HepG2 (cell line): ENCODE results near the gene RNF6. TPM values are rescaled to one million over a fixed set of nuclear protein-coding genes. Genes with fewer than 3 reads are reported as not detected.

ENCODE experiments used
- ATM ChIP-seq: fragments of 450-650 bp; IDR thresholded peaks from 2 replicates; pipeline ENCODE4 v1.7.1; 2017; ENCODE audit warnings: mild to moderate bottlenecking, borderline replicate concordance
- CENPT ChIP-seq: sonication (generic); formaldehyde crosslinking; IDR thresholded peaks from 2 replicates; pipeline ENCODE4 v1.8.0; 2022; ENCODE audit warnings: low read depth, mild to moderate bottlenecking, moderate library complexity, missing genetic modification reagents
- HNRNPLL ChIP-seq: fragments of 200-400 bp; formaldehyde crosslinking; IDR thresholded peaks from 2 replicates; pipeline ENCODE4 v1.6.1; 2017; ENCODE audit warnings: mild to moderate bottlenecking, low read depth, low read length; ENCODE audit not compliant: poor library complexity, severe bottlenecking
- MTF1 ChIP-seq: sonication (generic); formaldehyde crosslinking; IDR thresholded peaks from 2 replicates; pipeline ENCODE4 v1.5.0; 2020; ENCODE audit warnings: missing genetic modification reagents
- RBAK ChIP-seq: sonication (generic); formaldehyde crosslinking; IDR thresholded peaks from 2 replicates; pipeline ENCODE4 v1.5.1; 2020; ENCODE audit warnings: mild to moderate bottlenecking, missing genetic modification reagents
- RNF2 ChIP-seq: fragments of 450-650 bp; conservative IDR thresholded peaks from 2 replicates; pipeline ENCODE4 v1.6.1; 2016; ENCODE audit warnings: low read depth
- SMYD3 ChIP-seq: sonication (generic); formaldehyde crosslinking; IDR thresholded peaks from 2 replicates; pipeline ENCODE4 v1.8.1; 2023; ENCODE audit warnings: mild to moderate bottlenecking, missing genetic modification reagents
- SNRNP70 ChIP-seq: fragments of 200-400 bp; formaldehyde crosslinking; IDR thresholded peaks from 2 replicates; pipeline ENCODE4 v1.6.1; 2017; ENCODE audit warnings: mild to moderate bottlenecking, low read depth, low read length, moderate library complexity
- SP4 ChIP-seq: sonication (generic); formaldehyde crosslinking; IDR thresholded peaks from 2 replicates; pipeline ENCODE4 v1.8.1; 2023; ENCODE audit warnings: mild to moderate bottlenecking, missing genetic modification reagents
- TGIF2 ChIP-seq: IDR thresholded peaks from 2 replicates; pipeline ENCODE4 v1.6.1; 2016; ENCODE audit warnings: control low read depth, missing compliant biosample characterization
- ZSCAN20 ChIP-seq: sonication (generic); formaldehyde crosslinking; IDR thresholded peaks from 2 replicates; pipeline ENCODE4 v1.4.0; 2020; ENCODE audit warnings: missing genetic modification reagents, mild to moderate bottlenecking, borderline replicate concordance
- polyA plus RNA-seq, 8 experiments: library from polyadenylated mRNA; depleted of rRNA in 3 of 8; stranded (reverse) in 7 of 8; unstranded in 1 of 8; fragments of >200 nt; fragmentation: Illumina TruSeq in 4 of 8; extraction: Trizol in 4 of 8; gene quantifications; 2 replicates each; pipeline versions ENCODE4 v1.2.1 to v1.2.3, GENCODE V29; 2011 to 2016; ENCODE audit warnings: low read depth in 4 of 8, missing spikeins in 1 of 8, mixed read lengths in 1 of 8; ENCODE audit not compliant: insufficient read depth in 1 of 8
- total RNA-seq, 5 experiments: library from RNA; depleted of rRNA; stranded (reverse); fragments of >200 nt; fragmentation: Illumina TruSeq; extraction: Trizol; gene quantifications; 2 replicates each; pipeline ENCODE4 v1.2.3, GENCODE V29; 2016; ENCODE audit warnings: low read depth in 1 of 5
- TF ChIP-seq, protein P1 (sequence below): sonication (generic); formaldehyde crosslinking; IDR thresholded peaks from 2 replicates; pipeline ENCODE4 v1.4.0; 2020; ENCODE audit warnings: missing genetic modification reagents, borderline replicate concordance
- TF ChIP-seq, protein P2 (sequence below): sonication (generic); formaldehyde crosslinking; conservative IDR thresholded peaks from 2 replicates; pipeline ENCODE4 v1.4.0; 2020; ENCODE audit warnings: missing genetic modification reagents
- TF ChIP-seq, protein P3 (sequence below): sonication (generic); formaldehyde crosslinking; IDR thresholded peaks from 2 replicates; pipeline ENCODE4 v1.4.0; 2020; ENCODE audit warnings: mild to moderate bottlenecking, missing genetic modification reagents
- TF ChIP-seq, protein P4 (sequence below): sonication (generic); formaldehyde crosslinking; IDR thresholded peaks from 2 replicates; pipeline ENCODE4 v1.9.0; 2021; ENCODE audit warnings: missing genetic modification reagents, borderline replicate concordance
- TF ChIP-seq, protein P5 (sequence below): sonication (generic); formaldehyde crosslinking; IDR thresholded peaks from 2 replicates; pipeline ENCODE4 v1.4.0; 2020; ENCODE audit warnings: missing genetic modification reagents, mild to moderate bottlenecking, borderline replicate concordance

Gene RNF6
- total and polyA plus RNA-seq, 2 of the 13 experiments (the other 11 are each of a cell fraction or from before 2014, with no cell fraction given) = 14.6 to 36.8 TPM

DNA sequence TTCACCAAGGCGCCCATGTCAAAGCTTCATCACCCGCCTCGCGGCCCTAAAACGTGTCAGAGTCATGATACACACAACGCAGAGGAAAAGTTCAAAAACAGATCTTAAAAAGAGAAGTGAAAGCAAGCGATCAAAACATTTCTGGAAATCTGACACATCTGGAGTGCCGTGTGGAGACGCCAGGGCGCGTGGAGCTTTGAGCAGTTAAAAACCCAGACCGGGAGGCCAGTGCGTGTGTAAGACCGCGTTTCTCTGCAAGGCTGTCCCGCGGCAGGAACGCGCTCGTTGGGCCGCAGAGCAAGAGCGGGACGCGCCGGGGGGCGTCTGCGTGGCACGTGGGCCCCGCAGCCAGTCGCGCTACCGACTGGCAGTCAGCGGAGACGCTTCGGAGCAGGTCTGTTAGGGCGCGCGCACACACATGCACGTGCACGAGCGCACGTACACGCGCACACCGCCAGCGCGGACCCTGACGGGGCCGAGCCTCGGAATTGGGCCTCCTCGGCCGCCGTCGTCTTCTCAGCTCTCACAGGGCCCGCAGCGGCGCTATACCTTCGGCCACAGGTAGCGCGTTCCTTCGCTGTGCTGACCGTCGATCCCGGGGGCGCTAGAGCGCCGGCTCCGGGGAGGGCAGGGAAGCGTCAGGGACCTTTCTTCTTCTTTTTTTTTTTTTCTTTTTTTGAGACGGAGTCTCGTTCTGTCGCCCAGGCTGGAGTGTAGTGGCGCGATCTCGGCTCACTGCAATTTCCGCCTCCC, 35.8 kb downstream of the RNF6 start (continued):
- TF ChIP-seq, protein P1, sequence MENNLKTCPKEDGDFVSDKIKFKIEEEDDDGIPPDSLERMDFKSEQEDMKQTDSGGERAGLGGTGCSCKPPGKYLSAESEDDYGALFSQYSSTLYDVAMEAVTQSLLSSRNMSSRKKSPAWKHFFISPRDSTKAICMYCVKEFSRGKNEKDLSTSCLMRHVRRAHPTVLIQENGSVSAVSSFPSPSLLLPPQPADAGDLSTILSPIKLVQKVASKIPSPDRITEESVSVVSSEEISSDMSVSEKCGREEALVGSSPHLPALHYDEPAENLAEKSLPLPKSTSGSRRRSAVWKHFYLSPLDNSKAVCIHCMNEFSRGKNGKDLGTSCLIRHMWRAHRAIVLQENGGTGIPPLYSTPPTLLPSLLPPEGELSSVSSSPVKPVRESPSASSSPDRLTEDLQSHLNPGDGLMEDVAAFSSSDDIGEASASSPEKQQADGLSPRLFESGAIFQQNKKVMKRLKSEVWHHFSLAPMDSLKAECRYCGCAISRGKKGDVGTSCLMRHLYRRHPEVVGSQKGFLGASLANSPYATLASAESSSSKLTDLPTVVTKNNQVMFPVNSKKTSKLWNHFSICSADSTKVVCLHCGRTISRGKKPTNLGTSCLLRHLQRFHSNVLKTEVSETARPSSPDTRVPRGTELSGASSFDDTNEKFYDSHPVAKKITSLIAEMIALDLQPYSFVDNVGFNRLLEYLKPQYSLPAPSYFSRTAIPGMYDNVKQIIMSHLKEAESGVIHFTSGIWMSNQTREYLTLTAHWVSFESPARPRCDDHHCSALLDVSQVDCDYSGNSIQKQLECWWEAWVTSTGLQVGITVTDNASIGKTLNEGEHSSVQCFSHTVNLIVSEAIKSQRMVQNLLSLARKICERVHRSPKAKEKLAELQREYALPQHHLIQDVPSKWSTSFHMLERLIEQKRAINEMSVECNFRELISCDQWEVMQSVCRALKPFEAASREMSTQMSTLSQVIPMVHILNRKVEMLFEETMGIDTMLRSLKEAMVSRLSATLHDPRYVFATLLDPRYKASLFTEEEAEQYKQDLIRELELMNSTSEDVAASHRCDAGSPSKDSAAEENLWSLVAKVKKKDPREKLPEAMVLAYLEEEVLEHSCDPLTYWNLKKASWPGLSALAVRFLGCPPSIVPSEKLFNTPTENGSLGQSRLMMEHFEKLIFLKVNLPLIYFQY (CRISPR knock-in tag) = peak; percentile 23; the same call in 1 of the 2 replicates
- TF ChIP-seq, protein P2, sequence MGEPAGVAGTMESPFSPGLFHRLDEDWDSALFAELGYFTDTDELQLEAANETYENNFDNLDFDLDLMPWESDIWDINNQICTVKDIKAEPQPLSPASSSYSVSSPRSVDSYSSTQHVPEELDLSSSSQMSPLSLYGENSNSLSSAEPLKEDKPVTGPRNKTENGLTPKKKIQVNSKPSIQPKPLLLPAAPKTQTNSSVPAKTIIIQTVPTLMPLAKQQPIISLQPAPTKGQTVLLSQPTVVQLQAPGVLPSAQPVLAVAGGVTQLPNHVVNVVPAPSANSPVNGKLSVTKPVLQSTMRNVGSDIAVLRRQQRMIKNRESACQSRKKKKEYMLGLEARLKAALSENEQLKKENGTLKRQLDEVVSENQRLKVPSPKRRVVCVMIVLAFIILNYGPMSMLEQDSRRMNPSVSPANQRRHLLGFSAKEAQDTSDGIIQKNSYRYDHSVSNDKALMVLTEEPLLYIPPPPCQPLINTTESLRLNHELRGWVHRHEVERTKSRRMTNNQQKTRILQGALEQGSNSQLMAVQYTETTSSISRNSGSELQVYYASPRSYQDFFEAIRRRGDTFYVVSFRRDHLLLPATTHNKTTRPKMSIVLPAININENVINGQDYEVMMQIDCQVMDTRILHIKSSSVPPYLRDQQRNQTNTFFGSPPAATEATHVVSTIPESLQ (CRISPR knock-in tag) = no peak
- TF ChIP-seq, protein P3, sequence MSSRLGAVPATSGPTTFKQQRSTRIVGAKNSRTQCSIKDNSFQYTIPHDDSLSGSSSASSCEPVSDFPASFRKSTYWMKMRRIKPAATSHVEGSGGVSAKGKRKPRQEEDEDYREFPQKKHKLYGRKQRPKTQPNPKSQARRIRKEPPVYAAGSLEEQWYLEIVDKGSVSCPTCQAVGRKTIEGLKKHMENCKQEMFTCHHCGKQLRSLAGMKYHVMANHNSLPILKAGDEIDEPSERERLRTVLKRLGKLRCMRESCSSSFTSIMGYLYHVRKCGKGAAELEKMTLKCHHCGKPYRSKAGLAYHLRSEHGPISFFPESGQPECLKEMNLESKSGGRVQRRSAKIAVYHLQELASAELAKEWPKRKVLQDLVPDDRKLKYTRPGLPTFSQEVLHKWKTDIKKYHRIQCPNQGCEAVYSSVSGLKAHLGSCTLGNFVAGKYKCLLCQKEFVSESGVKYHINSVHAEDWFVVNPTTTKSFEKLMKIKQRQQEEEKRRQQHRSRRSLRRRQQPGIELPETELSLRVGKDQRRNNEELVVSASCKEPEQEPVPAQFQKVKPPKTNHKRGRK (CRISPR knock-in tag) = peak; percentile 58; the same call in 1 of the 2 replicates
- TF ChIP-seq ATM (no peak), RBAK (0 out of 2 replicates have a peak, but pooled peaks have one; percentile 51), RNF2 (peak; percentile 100), ZSCAN20 (CRISPR knock-in tag) (peak; percentile 84; the same call in 1 of the 2 replicates), CENPT (CRISPR knock-in tag) (no peak), SMYD3 (CRISPR knock-in tag) (peak; percentile 68; the same call in 1 of the 2 replicates), SNRNP70 (no peak), TGIF2 (CRISPR knock-in tag) (peak; percentile 52; the same call in 1 of the 2 replicates), MTF1 (peak; percentile 80; the same call in 1 of the 2 replicates), HNRNPLL (peak; percentile 71), SP4 (CRISPR knock-in tag) (peak; percentile 29; the same call in 1 of the 2 replicates)
- TF ChIP-seq, protein P4, sequence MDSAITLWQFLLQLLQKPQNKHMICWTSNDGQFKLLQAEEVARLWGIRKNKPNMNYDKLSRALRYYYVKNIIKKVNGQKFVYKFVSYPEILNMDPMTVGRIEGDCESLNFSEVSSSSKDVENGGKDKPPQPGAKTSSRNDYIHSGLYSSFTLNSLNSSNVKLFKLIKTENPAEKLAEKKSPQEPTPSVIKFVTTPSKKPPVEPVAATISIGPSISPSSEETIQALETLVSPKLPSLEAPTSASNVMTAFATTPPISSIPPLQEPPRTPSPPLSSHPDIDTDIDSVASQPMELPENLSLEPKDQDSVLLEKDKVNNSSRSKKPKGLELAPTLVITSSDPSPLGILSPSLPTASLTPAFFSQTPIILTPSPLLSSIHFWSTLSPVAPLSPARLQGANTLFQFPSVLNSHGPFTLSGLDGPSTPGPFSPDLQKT = peak; percentile 75; the same call in 1 of the 2 replicates
- TF ChIP-seq, protein P5, sequence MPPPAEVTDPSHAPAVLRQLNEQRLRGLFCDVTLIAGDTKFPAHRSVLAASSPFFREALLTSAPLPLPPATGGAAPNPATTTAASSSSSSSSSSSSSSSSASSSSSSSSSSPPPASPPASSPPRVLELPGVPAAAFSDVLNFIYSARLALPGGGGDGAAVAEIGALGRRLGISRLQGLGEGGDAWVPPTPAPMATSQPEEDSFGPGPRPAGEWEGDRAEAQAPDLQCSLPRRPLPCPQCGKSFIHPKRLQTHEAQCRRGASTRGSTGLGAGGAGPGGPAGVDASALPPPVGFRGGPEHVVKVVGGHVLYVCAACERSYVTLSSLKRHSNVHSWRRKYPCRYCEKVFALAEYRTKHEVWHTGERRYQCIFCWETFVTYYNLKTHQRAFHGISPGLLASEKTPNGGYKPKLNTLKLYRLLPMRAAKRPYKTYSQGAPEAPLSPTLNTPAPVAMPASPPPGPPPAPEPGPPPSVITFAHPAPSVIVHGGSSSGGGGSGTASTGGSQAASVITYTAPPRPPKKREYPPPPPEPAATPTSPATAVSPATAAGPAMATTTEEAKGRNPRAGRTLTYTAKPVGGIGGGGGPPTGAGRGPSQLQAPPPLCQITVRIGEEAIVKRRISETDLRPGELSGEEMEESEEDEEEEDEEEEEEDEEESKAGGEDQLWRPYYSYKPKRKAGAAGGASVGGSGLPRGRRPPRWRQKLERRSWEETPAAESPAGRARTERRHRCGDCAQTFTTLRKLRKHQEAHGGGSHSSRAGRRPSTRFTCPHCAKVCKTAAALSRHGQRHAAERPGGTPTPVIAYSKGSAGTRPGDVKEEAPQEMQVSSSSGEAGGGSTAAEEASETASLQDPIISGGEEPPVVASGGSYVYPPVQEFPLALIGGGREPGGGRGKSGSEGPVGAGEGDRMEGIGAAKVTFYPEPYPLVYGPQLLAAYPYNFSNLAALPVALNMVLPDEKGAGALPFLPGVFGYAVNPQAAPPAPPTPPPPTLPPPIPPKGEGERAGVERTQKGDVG (CRISPR knock-in tag) = no peak
